HG03558 (cell line): ENCODE data around the gene DCC.

Experiments
- ATAC-seq: cut with Tn5 transposase; IDR thresholded peaks from one replicate; pipeline ENCODE4 v1.9.1; 2021; ENCODE audit warnings: moderate number of reproducible peaks; ENCODE audit not compliant: unreplicated experiment; ENCODE audit errors: extremely low read depth

DCC gene

GRCh38 chr18:52670896-52671295 lies 330.9 kb downstream of the DCC start:
- no peak for ATAC-seq

DNA sequence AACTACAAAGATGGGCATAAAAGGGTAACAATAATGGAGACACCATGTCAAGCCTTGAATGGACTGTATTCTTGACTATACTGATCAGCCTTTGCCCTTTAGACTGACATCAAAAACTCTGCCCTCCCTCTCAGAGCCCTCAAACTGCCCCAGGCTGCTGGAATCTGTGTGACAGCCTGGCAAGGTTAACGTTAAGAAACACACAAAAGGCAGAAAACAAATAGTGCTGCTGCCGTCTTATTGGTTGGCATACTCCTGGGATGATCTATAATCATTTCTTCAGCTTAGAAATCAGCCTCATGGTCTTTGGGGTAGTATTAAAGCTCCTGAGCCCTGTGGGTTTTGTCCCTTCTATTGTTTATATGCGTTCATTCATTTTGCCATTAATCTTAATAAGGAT lies 338.0 kb downstream of the DCC start:
- ATAC-seq: no peak

- ATAC-seq: no peak
These were observed 338.6 kb downstream of the DCC start for GRCh38 chr18:52678551-52678950.

DNA sequence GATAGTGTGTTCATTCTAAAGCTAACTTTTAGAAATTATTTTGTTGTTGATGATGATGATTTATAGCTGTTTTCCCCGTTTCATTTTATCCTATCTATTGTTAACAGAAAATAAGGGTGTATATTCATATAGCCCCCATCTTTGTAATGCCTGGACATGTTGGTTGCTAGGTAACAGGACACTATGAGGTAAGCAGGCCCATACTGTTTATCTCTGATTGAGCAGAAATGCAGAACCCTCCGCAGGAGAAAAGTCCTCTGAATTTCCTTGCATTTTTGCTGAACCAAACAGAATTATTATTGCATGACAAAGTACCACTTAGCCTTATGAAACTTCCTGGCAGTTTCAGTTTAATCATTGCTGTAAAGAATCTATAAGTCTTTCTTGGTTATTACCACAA lies 339.4 kb downstream of the DCC start:
- no peak for ATAC-seq

GRCh38 chr18:52682260-52682659 lies 342.3 kb downstream of the DCC start:
- no peak for ATAC-seq

GRCh38 chr18:52685316-52685715 lies 345.3 kb downstream of the DCC start:
- no peak for ATAC-seq

DNA sequence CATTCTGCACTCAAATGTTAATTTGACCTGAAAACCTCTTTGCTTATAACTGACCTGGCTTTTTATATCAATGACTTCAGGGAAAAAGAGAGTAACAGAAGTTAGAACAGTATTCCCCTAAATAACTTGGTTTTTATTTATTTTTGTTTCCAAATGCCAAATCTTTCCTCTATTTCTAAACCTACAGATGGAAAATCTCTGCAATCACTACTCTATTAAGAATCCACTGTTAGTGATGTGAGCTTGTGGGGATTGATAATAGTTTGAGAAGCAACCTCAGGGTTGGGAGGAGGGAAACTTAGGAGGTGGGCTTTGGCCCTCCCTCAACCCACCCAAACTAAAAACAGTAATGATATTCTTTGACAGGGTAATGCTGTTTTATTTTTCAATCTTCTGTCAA lies 351.8 kb downstream of the DCC start:
- ATAC-seq: no peak

DNA sequence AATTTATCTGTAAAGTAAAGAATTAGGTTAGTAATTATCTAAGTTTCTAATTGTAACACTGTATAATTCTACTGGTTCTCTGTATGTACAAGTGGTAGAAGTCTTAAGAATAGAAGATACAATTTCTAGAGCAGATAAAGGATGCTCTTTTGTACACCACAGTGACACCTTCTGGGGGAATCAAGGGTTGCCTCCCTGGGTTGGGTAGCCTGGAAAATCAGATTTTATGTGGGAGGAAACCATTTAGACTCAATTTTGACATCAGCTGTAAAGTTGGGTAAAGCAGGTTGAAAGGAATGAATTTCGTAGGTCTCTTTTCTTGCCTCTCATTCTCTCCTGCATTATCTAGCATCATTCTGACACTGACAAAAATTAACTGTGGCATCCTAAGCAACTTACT lies 354.8 kb downstream of the DCC start:
- no peak for ATAC-seq

DNA sequence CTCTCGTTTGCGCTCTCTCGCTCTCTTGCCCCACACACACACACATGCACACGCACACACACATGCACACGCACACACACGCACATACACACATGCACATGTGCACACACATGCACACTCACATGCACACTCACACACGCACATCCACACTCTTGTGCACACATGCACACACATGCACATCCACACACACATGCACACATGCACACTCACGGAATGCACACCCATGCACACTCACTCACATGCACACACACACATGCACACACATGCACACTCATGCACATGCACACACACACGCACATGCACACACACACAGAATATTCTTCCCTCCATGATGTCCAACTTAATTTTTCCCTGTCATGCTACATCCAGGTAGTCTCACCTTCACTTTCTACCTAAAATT lies 360.1 kb downstream of the DCC start:
- no peak for ATAC-seq

- no peak for ATAC-seq
These were observed 360.8 kb downstream of the DCC start for GRCh38 chr18:52700816-52701215.

GRCh38 chr18:52701219-52701935 lies 361.4 kb downstream of the DCC start:
- no peak for ATAC-seq

GRCh38 chr18:52715421-52715820 lies 375.4 kb downstream of the DCC start:
- ATAC-seq: no peak

DNA sequence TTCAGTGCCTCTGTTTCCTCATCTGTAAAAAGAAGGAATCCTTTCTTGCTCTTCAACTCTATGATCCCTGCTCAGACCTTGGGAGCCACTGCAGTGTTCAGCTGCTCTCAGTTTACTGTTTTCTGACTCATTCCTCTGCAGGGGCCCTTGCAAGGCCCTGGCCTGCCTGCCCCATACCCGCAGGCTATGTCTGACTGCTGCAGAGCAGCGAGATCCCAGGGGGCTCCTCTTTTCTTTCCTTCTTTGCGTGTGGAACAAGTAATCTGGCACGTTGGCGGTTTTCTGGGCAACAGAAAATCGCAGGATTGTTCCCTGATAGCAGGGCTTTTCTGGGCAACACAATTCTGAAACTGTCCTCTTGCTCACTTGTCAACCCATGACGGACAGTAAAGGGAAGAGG lies 376.0 kb downstream of the DCC start:
- no peak for ATAC-seq

GRCh38 chr18:52716973-52717372 lies 377.0 kb downstream of the DCC start:
- ATAC-seq: no peak

DNA sequence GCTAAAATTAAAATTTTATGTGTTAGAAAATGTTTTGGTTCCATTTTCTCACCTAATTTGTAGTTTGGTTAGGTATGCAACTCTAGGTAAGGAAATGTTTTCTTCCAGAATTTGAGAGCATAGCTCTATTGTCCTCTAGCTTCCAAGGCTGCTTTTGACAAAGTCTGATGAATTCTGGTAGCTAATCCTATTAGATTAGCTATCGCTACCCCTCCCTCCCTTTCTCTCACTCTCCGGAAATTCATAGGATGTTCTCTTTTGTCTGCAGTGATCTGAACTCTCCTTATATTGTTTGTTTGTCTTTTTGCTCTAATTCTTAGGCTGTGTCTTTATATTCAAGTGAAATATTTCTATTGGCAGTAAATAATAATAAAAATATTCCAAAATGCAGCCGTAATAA lies 382.9 kb downstream of the DCC start:
- ATAC-seq: no peak

DNA sequence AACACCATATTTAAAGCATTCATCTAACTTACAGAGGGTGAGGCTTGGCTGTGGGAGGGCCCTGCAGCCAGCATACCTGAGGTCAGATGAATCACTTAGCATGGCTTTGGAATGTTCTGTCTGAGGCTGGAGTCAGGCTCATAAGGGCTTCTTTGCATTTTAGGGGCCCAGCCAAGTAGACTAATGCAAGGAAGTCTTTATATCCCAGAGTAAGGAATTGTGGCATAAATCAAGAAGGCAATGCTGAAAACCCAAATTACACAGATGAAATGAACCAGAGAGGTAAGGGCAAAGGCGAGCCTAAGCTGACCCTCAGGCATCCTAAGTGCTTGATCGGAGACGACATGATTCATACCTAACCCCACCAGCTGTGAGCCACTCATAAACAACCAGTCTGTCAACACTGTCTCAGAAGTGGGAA lies 383.6 kb downstream of the DCC start:
- ATAC-seq: no peak

DNA sequence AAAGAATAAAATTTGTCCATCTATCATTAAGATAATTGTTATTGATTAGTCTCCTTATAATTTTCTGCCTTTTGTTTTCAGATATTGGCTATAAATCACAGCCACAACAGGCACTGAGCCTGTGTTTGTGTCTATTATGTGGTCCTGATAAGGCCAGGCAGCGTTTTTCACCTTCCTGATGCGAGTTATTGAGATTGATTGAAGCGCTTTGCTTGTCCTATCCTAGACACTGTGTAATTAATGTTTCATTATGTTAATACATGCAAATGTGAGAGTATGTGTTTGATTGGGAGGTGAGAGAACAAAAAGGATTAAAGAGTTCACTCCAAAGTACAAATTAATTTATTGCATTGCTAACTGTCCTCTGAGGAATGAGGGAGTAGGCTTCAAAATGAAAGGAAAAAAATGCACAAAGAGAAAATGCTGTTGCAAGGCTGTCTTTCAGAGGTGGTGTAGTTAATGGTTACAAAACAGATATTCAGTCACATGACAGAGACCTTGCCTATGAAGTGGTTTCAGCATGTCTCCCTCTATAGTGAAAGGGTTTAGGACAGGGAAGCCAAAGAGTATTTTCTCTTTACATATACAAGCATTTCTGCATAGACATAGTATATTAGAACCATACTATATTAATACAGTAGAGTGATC lies 391.1 kb downstream of the DCC start:
- no peak for ATAC-seq

- no peak for ATAC-seq
These were observed 398.9 kb downstream of the DCC start for GRCh38 chr18:52738946-52739345.

- no peak for ATAC-seq
These were observed 407.0 kb downstream of the DCC start for GRCh38 chr18:52746986-52747385.

GRCh38 chr18:52747869-52748268 lies 407.9 kb downstream of the DCC start:
- no peak for ATAC-seq

DNA sequence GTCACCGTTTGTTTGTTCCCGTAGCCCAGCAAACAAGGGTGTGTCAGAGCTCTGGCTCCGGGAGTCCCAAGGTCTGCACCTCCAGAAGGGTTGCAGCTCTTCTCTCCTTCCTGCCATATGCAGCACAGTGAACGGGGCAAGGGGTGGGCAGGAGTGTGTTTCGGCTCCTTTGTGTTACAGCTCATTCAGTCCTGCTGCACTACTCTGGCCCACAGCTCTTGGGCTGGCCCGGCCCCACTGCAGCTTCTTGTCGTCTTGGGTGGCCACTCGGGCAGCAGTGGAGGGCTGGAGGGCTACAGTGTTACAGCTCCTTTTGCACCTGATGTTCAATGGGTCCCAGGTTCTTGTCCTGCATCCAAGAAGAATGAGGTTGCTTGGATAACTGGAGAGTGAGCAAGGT lies 408.3 kb downstream of the DCC start:
- ATAC-seq: no peak

DNA sequence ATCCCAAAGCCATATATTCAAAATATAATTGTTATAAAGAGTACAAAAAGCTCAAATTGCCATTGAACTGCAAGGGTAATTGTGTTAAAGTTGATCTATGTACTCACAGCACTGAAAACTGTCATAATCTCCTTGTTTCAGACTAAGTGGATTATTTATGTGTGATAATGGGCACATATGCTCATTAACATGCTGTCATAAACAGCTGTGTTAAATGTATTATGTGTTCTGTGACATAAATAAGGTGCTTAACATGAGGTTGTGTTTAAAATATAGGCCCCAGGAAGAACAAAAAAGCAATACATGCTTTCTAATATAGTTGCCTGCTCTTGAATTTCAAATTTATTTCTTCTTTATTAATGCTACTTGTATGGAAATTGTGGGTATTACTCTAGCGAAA lies 409.5 kb downstream of the DCC start:
- ATAC-seq: no peak
